H1 (cell line): Measurements from ENCODE around the gene NUDC. TPM values are rescaled to one million over a fixed set of nuclear protein-coding genes. Genes with fewer than 3 reads are reported as not detected.

ENCODE experiments used
- CTCF ChIA-PET: fragments of 300-600 bp; sonication (Branson Sonifier 250); formaldehyde crosslinking; loops from one replicate; lab custom pipeline; 2021; ENCODE audit not compliant: partially characterized antibody; lab: Charles Lee
- POLR2A ChIA-PET: fragments of 300-600 bp; sonication (Branson Sonifier 250); formaldehyde crosslinking; loops from one replicate; lab custom pipeline; 2021; ENCODE audit warnings: inconsistent platforms; ENCODE audit not compliant: partially characterized antibody; lab: Charles Lee
- DNase-seq, 2 experiments: peaks; one replicate each; pipeline versions ENCODE4 v3.0.0 to v3.0.0-alpha.2; 2010 to 2022; ENCODE audit warnings: low spot score in 2 of 2, low read depth in 1 of 2, mixed read lengths in 1 of 2
- FAIRE-seq: peaks from 2 replicates; lab custom pipeline; 2011; peaks lifted over from hg19 to GRCh38; lab: Jason Lieb, UNC
- H2AFZ ChIP-seq: 2 replicates; pipeline ENCODE4 v1.8.1; 2012; ENCODE audit warnings: low read length, inconsistent platforms
- H2AK5ac ChIP-seq: 2 replicates; pipeline ENCODE4 v1.6.1; 2013; ENCODE audit warnings: low read depth, low read length
- H2BK120ac ChIP-seq: replicated peaks from 2 replicates; pipeline ENCODE3; 2013; ENCODE audit warnings: low read depth, low read length, inconsistent platforms
- H2BK12ac ChIP-seq: 2 replicates; pipeline ENCODE4 v1.6.1; 2013; ENCODE audit warnings: low read depth, low read length
- H2BK15ac ChIP-seq: 2 replicates; pipeline ENCODE4 v1.6.1; 2013; ENCODE audit warnings: low read length
- H2BK20ac ChIP-seq: 2 replicates; pipeline ENCODE4 v1.6.1; 2013; ENCODE audit warnings: low read length
- H2BK5ac ChIP-seq: 2 replicates; pipeline ENCODE4 v1.6.1; 2013; ENCODE audit warnings: low read depth, low read length
- H3K14ac ChIP-seq: 2 replicates; pipeline ENCODE4 v1.6.1; 2013; ENCODE audit warnings: inconsistent platforms; ENCODE audit not compliant: insufficient read length
- H3K18ac ChIP-seq: 2 replicates; pipeline ENCODE4 v1.6.1; 2013; ENCODE audit warnings: low read length; ENCODE audit errors: extremely low read depth
- H3K23ac ChIP-seq: 2 replicates; pipeline ENCODE4 v1.6.1; 2013; ENCODE audit warnings: inconsistent platforms; ENCODE audit not compliant: insufficient read length
- H3K23me2 ChIP-seq: 2 replicates; pipeline ENCODE4 v1.6.1; 2013; ENCODE audit warnings: low read depth, low read length
- H3K27ac ChIP-seq: 2 replicates; pipeline ENCODE4 v1.6.1; 2011; ENCODE audit warnings: low read depth, low read length, inconsistent platforms
- H3K27me3 ChIP-seq, 4 experiments: replicated peaks in 1 of 4; 1 replicate in 1 of 4; 2 replicates in 3 of 4; pipeline versions ENCODE4 v1.6.1 to v1.8.1; 2011 to 2013; ENCODE audit warnings: low read length in 3 of 4, mild to moderate bottlenecking in 3 of 4, inconsistent platforms in 2 of 4, mixed read lengths in 2 of 4, moderate library complexity in 1 of 4; ENCODE audit not compliant: control insufficient read depth in 3 of 4, insufficient read depth in 3 of 4; ENCODE audit errors: extremely low read depth in 1 of 4
- H3K36me3 ChIP-seq, 4 experiments: 2 replicates each; pipeline versions ENCODE4 v1.6.1 to v1.8.1; 2011 to 2013; ENCODE audit warnings: mild to moderate bottlenecking in 4 of 4, low read length in 3 of 4, moderate library complexity in 2 of 4, control low read depth in 1 of 4, inconsistent platforms in 1 of 4; ENCODE audit not compliant: insufficient read depth in 4 of 4, control insufficient read depth in 2 of 4
- H3K4ac ChIP-seq: replicated peaks from 2 replicates; pipeline ENCODE3; 2013; ENCODE audit warnings: low read length, low read depth, mixed read lengths, inconsistent platforms; ENCODE audit not compliant: insufficient read length
- H3K4me1 ChIP-seq, 4 experiments: replicated peaks in 1 of 4; 1 replicate in 1 of 4; 2 replicates in 3 of 4; pipeline versions ENCODE4 v1.6.1 to v1.8.1; 2011 to 2013; ENCODE audit warnings: low read length in 3 of 4, inconsistent platforms in 2 of 4, mixed read lengths in 1 of 4; ENCODE audit not compliant: insufficient read depth in 4 of 4, control insufficient read depth in 3 of 4
- H3K4me2 ChIP-seq, 2 experiments: 2 replicates each; pipeline versions ENCODE4 v1.6.1 to v1.8.1; 2011 to 2013; ENCODE audit warnings: low read depth in 2 of 2, low read length in 2 of 2, control low read depth in 1 of 2, inconsistent platforms in 1 of 2, mild to moderate bottlenecking in 1 of 2; ENCODE audit not compliant: insufficient read depth in 1 of 2
- H3K4me3 ChIP-seq, 4 experiments: fragments of 200-600, 300-600 bp in 1 of 4; sonication (generic), shearing (Covaris generic), sonication (Bioruptor Twin) in 1 of 4; 2 replicates each; pipeline versions ENCODE4 v1.5.1 to v1.8.1; 2011 to 2016; ENCODE audit warnings: low read length in 4 of 4, low read depth in 3 of 4, control low read depth in 2 of 4, inconsistent platforms in 2 of 4, mild to moderate bottlenecking in 2 of 4, mixed read lengths in 1 of 4, moderate library complexity in 1 of 4; ENCODE audit not compliant: insufficient read depth in 2 of 4; ENCODE audit errors: extremely low read depth in 1 of 4
- H3K56ac ChIP-seq: replicated peaks from 2 replicates; pipeline ENCODE3; 2013; ENCODE audit warnings: low read depth, mild to moderate bottlenecking, mixed read lengths, low read length, inconsistent platforms; ENCODE audit not compliant: insufficient read length
- H3K79me1 ChIP-seq: 2 replicates; pipeline ENCODE4 v1.6.1; 2013; ENCODE audit warnings: low read depth, low read length, control low read depth
- H3K79me2 ChIP-seq, 2 experiments: 2 replicates each; pipeline versions ENCODE4 v1.6.1 to v1.8.1; 2012 to 2013; ENCODE audit warnings: low read length in 2 of 2, mild to moderate bottlenecking in 2 of 2, inconsistent platforms in 1 of 2; ENCODE audit not compliant: insufficient read depth in 2 of 2, control insufficient read depth in 1 of 2
- H3K9ac ChIP-seq, 4 experiments: replicated peaks in 1 of 4; 1 replicate in 1 of 4; 2 replicates in 3 of 4; pipeline versions ENCODE4 v1.6.1 to v1.8.1; 2011 to 2013; ENCODE audit warnings: low read depth in 3 of 4, low read length in 3 of 4, control low read depth in 2 of 4, mild to moderate bottlenecking in 2 of 4, moderate library complexity in 2 of 4, inconsistent platforms in 1 of 4; ENCODE audit errors: extremely low read depth in 1 of 4
- H3K9me3 ChIP-seq, 2 experiments: 2 replicates each; pipeline versions ENCODE4 v1.6.1 to v1.8.1; 2012 to 2013; ENCODE audit warnings: mild to moderate bottlenecking in 2 of 2, moderate library complexity in 2 of 2, control low read depth in 1 of 2, inconsistent platforms in 1 of 2, low read depth in 1 of 2, low read length in 1 of 2, mixed read lengths in 1 of 2; ENCODE audit not compliant: insufficient read depth in 2 of 2
- H4K20me1 ChIP-seq, 2 experiments: replicated peaks in 1 of 2; 2 replicates each; pipeline versions ENCODE3 to v1.8.1; 2011 to 2013; ENCODE audit warnings: inconsistent platforms in 2 of 2, low read length in 2 of 2, mild to moderate bottlenecking in 1 of 2; ENCODE audit not compliant: insufficient read depth in 2 of 2, control insufficient read depth in 1 of 2
- H4K5ac ChIP-seq: 2 replicates; pipeline ENCODE4 v1.6.1; 2013; ENCODE audit warnings: low read length, low read depth, mixed read lengths, inconsistent platforms; ENCODE audit not compliant: insufficient read length
- H4K8ac ChIP-seq: 2 replicates; pipeline ENCODE4 v1.8.0; 2013; ENCODE audit warnings: mild to moderate bottlenecking, moderate library complexity, low read length, inconsistent platforms; ENCODE audit not compliant: insufficient read depth; ENCODE audit errors: extremely low read depth
- H4K91ac ChIP-seq: replicated peaks from 2 replicates; pipeline ENCODE3; 2013; ENCODE audit warnings: low read length, mixed read lengths, inconsistent platforms; ENCODE audit not compliant: insufficient read length
- ASH2L ChIP-seq: fragments of 200-600, 300-600 bp; sonication (generic); IDR thresholded peaks from one replicate; pipeline ENCODE4 v1.7.1; 2017; ENCODE audit warnings: low read length
- BCL11A ChIP-seq, 2 experiments: IDR thresholded peaks; one replicate each; pipeline ENCODE4 v1.6.1; 2011; ENCODE audit warnings: low read depth in 2 of 2, low read length in 2 of 2, mild to moderate bottlenecking in 2 of 2
- CEBPB ChIP-seq: IDR thresholded peaks from 2 replicates; pipeline ENCODE4 v1.6.1; 2012; ENCODE audit warnings: low read depth, low read length
- EP300 ChIP-seq, 2 experiments: IDR thresholded peaks; 1 replicate in 1 of 2; 2 replicates in 1 of 2; pipeline ENCODE4 v1.6.1; 2011 to 2012; ENCODE audit warnings: low read depth in 2 of 2, low read length in 2 of 2, mild to moderate bottlenecking in 2 of 2, borderline replicate concordance in 1 of 2, inconsistent platforms in 1 of 2, moderate library complexity in 1 of 2
- JUN ChIP-seq: IDR thresholded peaks from 2 replicates; pipeline ENCODE4 v1.6.1; 2011; ENCODE audit warnings: low read depth, mild to moderate bottlenecking, improper control_type of control experiment, low read length
- MAFK ChIP-seq: IDR thresholded peaks from 2 replicates; pipeline ENCODE4 v1.6.1; 2012; ENCODE audit warnings: low read depth, mild to moderate bottlenecking, improper control_type of control experiment, low read length
- NRF1 ChIP-seq: IDR thresholded peaks from 2 replicates; pipeline ENCODE4 v1.6.1; 2011; ENCODE audit warnings: mild to moderate bottlenecking, low read depth, low read length, improper control_type of control experiment
- POU5F1 ChIP-seq: IDR thresholded peaks from 2 replicates; pipeline ENCODE4 v1.6.1; 2011; ENCODE audit warnings: low read depth, mild to moderate bottlenecking, low read length, moderate library complexity
- SIX5 ChIP-seq: IDR thresholded peaks from 2 replicates; pipeline ENCODE4 v1.6.1; 2011; ENCODE audit warnings: mild to moderate bottlenecking, low read depth, low read length
- SRF ChIP-seq: IDR thresholded peaks from 2 replicates; pipeline ENCODE4 v1.6.1; 2011; ENCODE audit warnings: mild to moderate bottlenecking, low read depth, low read length, moderate library complexity
- WGBS, 2 experiments: shearing (Covaris generic) in 1 of 2; methylation state at CpG; one replicate each; pipeline versions ENCODE4 v1.1.6 to v1.1.7; 2013 to 2015; ENCODE audit warnings: low lambda C conversion rate in 2 of 2, mixed read lengths in 2 of 2, inconsistent platforms in 1 of 2, low coverage in 1 of 2, missing lambda C conversion rate in 1 of 2; ENCODE audit not compliant: insufficient replicate concordance in 2 of 2, insufficient coverage in 1 of 2, insufficient read length in 1 of 2; ENCODE audit errors: extremely low coverage in 1 of 2, missing lambda C conversion rate in 1 of 2; 5-methylcytosine and 5-hydroxymethylcytosine counted together
- polyA plus RNA-seq, 7 experiments: library from polyadenylated mRNA; depleted of rRNA in 3 of 7; stranded (reverse) in 5 of 7; unstranded in 2 of 7; fragments of >200 nt in 5 of 7; fragments of 200-250 nt in 2 of 7; gene quantifications; 1 replicate in 5 of 7; 2 replicates in 1 of 7; 4 replicates in 1 of 7; pipeline versions ENCODE4 v1.2.1 to v1.2.3, GENCODE V29; 2011 to 2013; ENCODE audit warnings: missing spikeins in 2 of 7, mixed read lengths in 2 of 7
- total RNA-seq: library from RNA; stranded (reverse); fragmentation: NEBNext Ultra II Directional; extraction: Animal tissue kit (Norgen Biotek cat#: 25700); gene quantifications from 2 replicates; pipeline ENCODE4 v1.2.1, GENCODE V29; 2021

The NUDC gene
- total and polyA plus RNA-seq, 2 of the 8 experiments (the other 6 are each of a cell fraction or from before 2014, with no cell fraction given), result 43.2 to 131 TPM

- Histone ChIP-seq H3K4ac (no peak overlapping the region), H3K79me2 (peaks cover 2 to 47% of the 10 kb centered on the region in 2 experiments; a peak in 3 of 4 replicates), H3K4me3 (peak overlapping the region in 2 of 4 experiments; percentile 5 to 97; a peak in 3 of 8 replicates), H3K27ac (no peak overlapping the region; the same call in 1 of the 2 replicates), H3K4me1 (peaks cover 29 to 52% (median 33%) of the 10 kb centered on the region in 4 experiments), H3K36me3 (peaks cover 0 to 20% (median 0%) of the 10 kb centered on the region in 4 experiments; a peak in 3 of 8 replicates), H4K8ac (no peak overlapping the region), H4K5ac (no peak overlapping the region), H2BK5ac (peak overlapping the region; percentile 83), H2AK5ac (no peak overlapping the region; the same call in 1 of the 2 replicates)
- POLR2A ChIA-PET, result interaction anchor here (1.3 to 58.9 kb wide), 8 partner anchors 5 to 104 kb away, joined by 4 to 1829 read pairs (median 32); partner anchors contain the start of genes KDF1, TENT5B and TRNP1
- TF ChIP-seq BCL11A (IDR thresholded peaks at IDR 0.05; ENCODE audit: low read depth in 2 of 2, low read length in 2 of 2) (no peak), MAFK (no peak), SRF (no peak), POU5F1 (no peak), JUN (no peak), EP300 (IDR thresholded peaks at IDR 0.05; ENCODE audit: borderline replicate concordance in 1 of 2, low read depth in 2 of 2, low read length in 2 of 2) (no peak), NRF1 (no peak), CEBPB (no peak), SIX5 (no peak), ASH2L (no peak)
- TF ChIP-seq, all 59 proteins: peak for 0
- Histone ChIP-seq H2BK12ac (no peak overlapping the region), H3K23me2 (peaks cover 15% of the 10 kb centered on the region), H4K91ac (no peak overlapping the region), H2BK120ac (no peak overlapping the region), H2BK20ac (no peak overlapping the region), H3K18ac (no peak overlapping the region), H2BK15ac (no peak overlapping the region; the same call in 1 of the 2 replicates), H3K56ac (no peak overlapping the region), H3K9ac (no peak overlapping the region), H4K20me1 (peaks cover 12 to 18% of the 10 kb centered on the region in 2 experiments), H2AFZ (no peak overlapping the region), H3K79me1 (peaks cover 13% of the 10 kb centered on the region; the same call in 1 of the 2 replicates), H3K4me2 (peak overlapping the region; percentile 91 to 96), H3K27me3 (no peaks in the 10 kb centered on the region; a peak in 2 of 7 replicates), H3K14ac (no peak overlapping the region), H3K9me3 (no peaks in the 10 kb centered on the region), H3K23ac (no peak overlapping the region)
- CTCF ChIA-PET, result interaction anchor here (0.7 to 12.2 kb wide), 19 partner anchors 14 to 288 kb away, joined by 3 to 143 read pairs (median 6); partner anchors contain the start of genes SLC9A1 and TENT5B
- 100% methylated on average over 1 of the region's 1 CpG; no CpG with 5 or more reads in 1 of the 2 experiments for WGBS, 2 experiments
- no peak for FAIRE-seq
- DNase-seq, result no peak
Measured at GRCh38 chr1:26996024-26996423, 74.5 kb downstream of the NUDC start.
